DOHH2 (cell line): ENCODE measurements around the gene TMEM132D.

Experiments used
- CTCF ChIP-seq: fragments of 200-600 bp; sonication (generic); IDR thresholded peaks from one replicate; pipeline ENCODE4 v1.5.1; 2014; ENCODE audit warnings: antibody characterized with exemption, mild to moderate bottlenecking, low read depth, low read length; ENCODE audit not compliant: poor library complexity, severe bottlenecking
- EZH2phosphoT487 ChIP-seq: fragments of 200-600 bp; sonication (generic); IDR thresholded peaks from 2 replicates; pipeline ENCODE4 v1.6.1; 2017; ENCODE audit warnings: borderline replicate concordance, mild to moderate bottlenecking, antibody characterized with exemption, low read length, moderate library complexity, mixed read lengths

GRCh38 chr12:129716825-129717224, 187.0 kb downstream of the TMEM132D start:
- no peak for TF ChIP-seq CTCF
- TF ChIP-seq EZH2phosphoT487, result no peak
